Endothelial cell (in vitro differentiated cells): ENCODE results near the gene RRP1. TPM values are rescaled to one million over a fixed set of nuclear protein-coding genes. Genes with fewer than 3 reads are reported as not detected.

Source experiments
- DNase-seq: peaks from one replicate; pipeline ENCODE4 v3.0.0; 2021; ENCODE audit warnings: low spot score
- H3K27ac Mint-ChIP-seq: one replicate; pipeline ENCODE4 v1.8.0; 2021; ENCODE audit warnings: mixed read lengths, inconsistent platforms; ENCODE audit not compliant: unreplicated experiment
- H3K27me3 Mint-ChIP-seq: one replicate; pipeline ENCODE4 v1.8.0; 2021; ENCODE audit warnings: mild to moderate bottlenecking, moderate library complexity, mixed read lengths, inconsistent platforms; ENCODE audit not compliant: unreplicated experiment
- H3K36me3 Mint-ChIP-seq: one replicate; pipeline ENCODE4 v1.8.0; 2021; ENCODE audit warnings: mild to moderate bottlenecking, low read depth, mixed read lengths, inconsistent platforms; ENCODE audit not compliant: unreplicated experiment
- H3K4me1 Mint-ChIP-seq: one replicate; pipeline ENCODE4 v1.8.0; 2021; ENCODE audit warnings: mild to moderate bottlenecking, mixed read lengths, inconsistent platforms; ENCODE audit not compliant: unreplicated experiment
- H3K4me3 Mint-ChIP-seq: one replicate; pipeline ENCODE4 v1.8.0; 2021; ENCODE audit warnings: mild to moderate bottlenecking, mixed read lengths, inconsistent platforms; ENCODE audit not compliant: unreplicated experiment
- H3K9me3 Mint-ChIP-seq: one replicate; pipeline ENCODE4 v1.8.0; 2021; ENCODE audit warnings: mixed read lengths, inconsistent platforms; ENCODE audit not compliant: unreplicated experiment
- CTCF ChIP-seq: fragments of 200-600 bp; sonication (generic); IDR thresholded peaks from one replicate; pipeline ENCODE4 v1.5.0; 2021; ENCODE audit warnings: antibody characterized with exemption; ENCODE audit not compliant: unreplicated experiment
- total RNA-seq: library from RNA; stranded (reverse); fragmentation: NEBNext Ultra II Directional; extraction: Animal tissue kit (Norgen Biotek cat#: 25700); gene quantifications from one replicate; pipeline ENCODE4 v1.2.1, GENCODE V29; 2021; ENCODE audit not compliant: unreplicated experiment

RRP1 gene
- total RNA-seq, 1 donor from 2014 or later, result 21.0 TPM

DNA sequence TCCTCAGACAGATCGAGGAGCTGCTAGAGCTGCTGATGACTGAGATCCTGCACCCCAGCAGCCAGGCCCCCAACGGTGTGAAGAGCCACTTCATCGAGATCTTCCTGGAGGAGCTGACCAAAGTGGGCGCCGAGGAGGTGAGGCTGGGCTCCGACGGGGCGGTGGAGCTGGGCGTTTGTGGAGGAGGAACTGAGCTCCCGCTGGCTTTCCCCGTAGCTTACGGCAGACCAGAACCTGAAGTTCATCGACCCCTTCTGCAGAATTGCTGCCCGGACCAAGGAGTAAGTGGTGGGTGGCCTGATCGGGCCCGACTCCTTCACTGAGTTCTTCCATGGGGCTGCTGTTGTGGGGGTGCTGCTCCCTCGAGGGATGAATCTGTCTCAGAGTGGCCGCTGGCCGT, 8.0 kb downstream of the RRP1 start:
- no peaks in the 10 kb centered on the region for H3K4me1 Mint-ChIP-seq
- no peak overlapping the region for H3K27ac Mint-ChIP-seq
- H3K36me3 Mint-ChIP-seq, result peaks cover 26% of the 10 kb centered on the region
- H3K4me3 Mint-ChIP-seq, result no peak overlapping the region
- no peak for TF ChIP-seq CTCF
- H3K9me3 Mint-ChIP-seq, result no peaks in the 10 kb centered on the region
- H3K27me3 Mint-ChIP-seq, result peaks cover 5% of the 10 kb centered on the region
- DNase-seq, result no peak

GRCh38 chr21:43797925-43798715, 8.7 kb downstream of the RRP1 start:
- Mint-ChIP-seq H3K9me3 (no peaks in the 10 kb centered on the region), H3K27me3 (peaks cover 5% of the 10 kb centered on the region), H3K4me3 (no peak overlapping the region), H3K4me1 (no peaks in the 10 kb centered on the region), H3K36me3 (peaks cover 32% of the 10 kb centered on the region), H3K27ac (no peak overlapping the region)
- TF ChIP-seq CTCF, result no peak
- no peak for DNase-seq

DNA sequence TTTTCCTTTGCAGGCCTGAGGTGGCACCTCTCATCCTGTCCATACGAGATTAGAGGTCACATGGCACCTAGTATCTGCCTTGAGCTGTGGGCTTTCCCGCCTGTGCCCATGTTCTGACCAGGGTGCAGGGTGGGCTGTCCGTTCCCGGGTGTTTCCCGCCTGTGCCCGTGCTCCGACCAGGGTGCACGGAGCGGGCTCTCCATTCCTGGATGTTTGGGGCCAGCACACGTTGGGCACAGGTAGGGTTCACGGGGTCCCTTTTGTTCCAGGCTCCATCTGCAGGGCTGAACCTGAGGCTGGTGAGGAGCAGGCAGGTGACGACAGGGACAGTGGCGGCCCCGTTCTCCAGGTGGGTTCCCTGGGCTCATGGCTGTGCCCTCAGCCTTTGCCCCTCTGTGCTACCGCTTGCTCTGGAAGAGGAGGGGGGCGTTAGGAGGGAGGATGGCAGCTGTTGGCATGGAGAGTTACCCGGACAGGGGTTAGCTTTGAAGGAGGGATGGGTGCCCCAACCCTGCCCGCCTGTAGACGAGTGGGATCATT, 10.0 kb downstream of the RRP1 start:
- Mint-ChIP-seq H3K9me3 (no peaks in the 10 kb centered on the region), H3K27me3 (peaks cover 7% of the 10 kb centered on the region), H3K4me1 (no peaks in the 10 kb centered on the region), H3K27ac (no peak overlapping the region), H3K36me3 (peaks cover 34% of the 10 kb centered on the region), H3K4me3 (no peak overlapping the region)
- no peak for TF ChIP-seq CTCF
- DNase-seq, result no peak

GRCh38 chr21:43800124-43800523, 10.7 kb downstream of the RRP1 start:
- no peak for TF ChIP-seq CTCF
- no peaks in the 10 kb centered on the region for H3K4me1 Mint-ChIP-seq
- peaks cover 32% of the 10 kb centered on the region for H3K36me3 Mint-ChIP-seq
- H3K4me3 Mint-ChIP-seq, result no peak overlapping the region
- no peak for DNase-seq
- H3K9me3 Mint-ChIP-seq, result no peaks in the 10 kb centered on the region
- no peak overlapping the region for H3K27ac Mint-ChIP-seq
- H3K27me3 Mint-ChIP-seq, result peaks cover 7% of the 10 kb centered on the region

DNA sequence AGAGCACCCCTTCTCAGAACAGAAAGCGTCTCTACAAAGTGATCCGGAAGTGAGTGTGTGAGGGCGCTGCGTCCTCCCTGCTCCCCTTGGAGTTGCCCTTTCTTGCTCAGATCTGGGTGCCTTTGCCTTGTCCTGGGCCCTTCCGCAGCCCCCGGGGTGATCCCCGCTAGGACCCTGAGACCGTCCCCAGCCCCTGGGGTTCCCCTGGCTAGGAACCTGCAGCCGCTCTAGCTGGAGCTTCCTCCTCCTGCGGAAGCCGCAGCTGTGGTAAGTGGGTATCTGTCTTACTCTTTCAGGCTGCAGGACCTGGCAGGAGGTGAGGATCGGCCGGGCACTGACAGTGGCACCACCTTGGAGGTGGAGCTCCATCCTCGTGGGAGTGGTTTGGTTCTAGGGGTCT, 11.2 kb downstream of the RRP1 start:
- peaks cover 29% of the 10 kb centered on the region for H3K36me3 Mint-ChIP-seq
- DNase-seq, result no peak
- peaks cover 7% of the 10 kb centered on the region for H3K27me3 Mint-ChIP-seq
- H3K4me1 Mint-ChIP-seq, result no peaks in the 10 kb centered on the region
- TF ChIP-seq CTCF, result no peak
- peak overlapping the region; percentile 23 for H3K4me3 Mint-ChIP-seq
- H3K9me3 Mint-ChIP-seq, result no peaks in the 10 kb centered on the region
- no peak overlapping the region for H3K27ac Mint-ChIP-seq
